HG03135 (cell line): ENCODE data around the gene RAP1GDS1.
"Not testable (repeated sequence)": the region's sequence is repeated elsewhere in the genome, so short reads cannot be mapped to it uniquely, and the experiment has no call there.

Experiments
- ATAC-seq: cut with Tn5 transposase; IDR thresholded peaks from one replicate; pipeline ENCODE4 v1.9.1; 2021; ENCODE audit warnings: mild to moderate bottlenecking, moderate library complexity; ENCODE audit not compliant: unreplicated experiment

RAP1GDS1 gene

GRCh38 chr4:98287328-98287727 lies 26.1 kb downstream of the RAP1GDS1 start:
- ATAC-seq = no peak

- ATAC-seq = not testable (repeated sequence)
Measured at GRCh38 chr4:98288671-98289070, 27.5 kb downstream of the RAP1GDS1 start.

- peak; percentile 78 for ATAC-seq
Measured at GRCh38 chr4:98289375-98289774, 28.2 kb downstream of the RAP1GDS1 start.

- ATAC-seq = no peak
Measured at GRCh38 chr4:98290511-98290910, 29.3 kb downstream of the RAP1GDS1 start.

- ATAC-seq = no peak
Measured at GRCh38 chr4:98293104-98293887, 32.1 kb downstream of the RAP1GDS1 start.

GRCh38 chr4:98298022-98298421 lies 36.8 kb downstream of the RAP1GDS1 start:
- no peak for ATAC-seq

- ATAC-seq = no peak
Measured at GRCh38 chr4:98300706-98301105, 39.5 kb downstream of the RAP1GDS1 start.

- no peak for ATAC-seq
Measured at GRCh38 chr4:98305576-98305975, 44.4 kb downstream of the RAP1GDS1 start.

GRCh38 chr4:98310867-98311266 lies 49.7 kb downstream of the RAP1GDS1 start:
- no peak for ATAC-seq

- no peak for ATAC-seq
Measured at GRCh38 chr4:98311656-98312055, 50.5 kb downstream of the RAP1GDS1 start.

GRCh38 chr4:98314791-98315565 lies 53.8 kb downstream of the RAP1GDS1 start:
- ATAC-seq = no peak

- no peak for ATAC-seq
Measured at GRCh38 chr4:98318521-98318920, 57.3 kb downstream of the RAP1GDS1 start.

- ATAC-seq = no peak
Measured at GRCh38 chr4:98319021-98319420, 57.8 kb downstream of the RAP1GDS1 start.

- ATAC-seq = no peak
Measured at GRCh38 chr4:98326168-98326567, 65.0 kb downstream of the RAP1GDS1 start.

GRCh38 chr4:98327694-98328093 lies 66.5 kb downstream of the RAP1GDS1 start:
- ATAC-seq = no peak

GRCh38 chr4:98329879-98330640 lies 68.9 kb downstream of the RAP1GDS1 start:
- ATAC-seq = not testable (repeated sequence)

GRCh38 chr4:98332017-98332416 lies 70.8 kb downstream of the RAP1GDS1 start:
- ATAC-seq = no peak

GRCh38 chr4:98334461-98334860 lies 73.3 kb downstream of the RAP1GDS1 start:
- no peak for ATAC-seq

GRCh38 chr4:98338761-98339438 lies 77.7 kb downstream of the RAP1GDS1 start:
- ATAC-seq = no peak

GRCh38 chr4:98341309-98341708 lies 80.1 kb downstream of the RAP1GDS1 start:
- ATAC-seq = no peak

GRCh38 chr4:98343626-98344025 lies 82.4 kb downstream of the RAP1GDS1 start:
- ATAC-seq = no peak
